Measurements from ENCODE around the gene GALNT16. TPM values are rescaled to one million over a fixed set of nuclear protein-coding genes. Genes with fewer than 3 reads are reported as not detected.

GALNT16 gene
- total and polyA plus RNA-seq, 11 donors: 17.0 to 81.6 (median 51.3) TPM

DNA sequence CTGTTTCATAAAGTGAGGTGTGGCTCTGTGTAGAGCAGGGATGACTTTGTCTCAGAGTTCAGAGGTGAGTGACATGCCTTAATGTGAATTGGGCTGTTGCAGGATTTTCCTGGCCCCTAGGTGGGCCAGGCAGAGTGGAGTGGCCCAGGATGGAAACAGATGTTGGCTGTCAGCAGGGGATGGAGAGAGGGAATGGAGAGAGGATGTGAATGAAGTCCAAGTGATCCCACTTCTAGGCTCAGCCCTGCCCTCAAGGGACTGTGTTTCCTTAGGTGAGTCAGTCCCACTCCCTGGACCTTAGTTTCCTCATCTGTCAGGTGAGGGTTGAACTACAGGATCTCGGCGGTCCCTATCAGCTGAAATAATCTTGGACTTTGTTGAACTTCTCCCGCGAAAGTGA is 7.5 kb downstream of the GALNT16 start:
- H3K4me1 ChIP-seq: peaks cover 2 to 85% (median 52%) of the 10 kb centered on the region in 12 donors
- 73 to 90% (median 79%) methylated on average over 4 of the region's 4 CpGs for WGBS, 4 donors
- H3K27ac ChIP-seq: peak overlapping the region in 7 of 12 donors; percentile 0 to 42 (median 9)
- ATAC-seq (no peak), DNase-seq (no peak)
- intact Hi-C loops (cut with DNase I): loop anchor here in 2 of 10 donors (2.0 to 10.0 kb wide), 2 partner anchors 47 to 77 kb away; no protein-coding TSS in a partner anchor
- H3K27me3 ChIP-seq: peaks cover 0 to 15% (median 0%) of the 10 kb centered on the region in 9 donors
- TF ChIP-seq POLR2A (IDR thresholded peaks at IDR 0.05): no peak
- TF ChIP-seq CTCF (IDR thresholded peaks at IDR 0.05): no peak
- H3K36me3 ChIP-seq: no peaks in the 10 kb centered on the region
- H3K9me3 ChIP-seq: no peaks in the 10 kb centered on the region
- H3K4me3 ChIP-seq: no peak overlapping the region

DNA sequence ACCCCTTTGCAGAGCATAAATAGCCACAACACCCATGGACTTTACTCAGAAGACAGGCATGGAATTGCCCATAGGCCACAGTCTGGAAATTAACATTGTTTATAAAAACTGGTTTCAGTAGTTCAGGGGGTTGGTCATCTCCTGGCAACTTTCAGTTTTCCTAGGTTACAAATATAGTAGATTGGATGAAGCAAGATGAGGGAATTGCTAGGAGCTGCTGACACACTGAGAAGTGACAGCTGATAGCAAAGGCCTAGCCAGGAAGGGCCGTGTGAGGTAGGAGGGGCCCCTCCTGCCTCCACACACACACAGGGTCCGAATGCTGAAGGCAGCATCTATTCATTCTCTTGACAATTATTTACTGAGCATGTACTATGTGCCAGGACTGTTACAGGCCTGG is 8.3 kb downstream of the GALNT16 start:
- peak in 3 of 4 donors; percentile 41 to 72 (median 64) for ATAC-seq
- TF ChIP-seq CTCF (IDR thresholded peaks at IDR 0.05): no peak
- TF ChIP-seq POLR2A (IDR thresholded peaks at IDR 0.05): no peak
- intact Hi-C loops (cut with DNase I): loop anchor here in 1 of 10 donors (10.0 kb wide), 1 partner anchor 77 kb away; no protein-coding TSS in a partner anchor
- WGBS, 4 donors: 34 to 44% (median 39%) methylated on average over 2 of the region's 2 CpGs
- Histone ChIP-seq H3K27me3 (peaks cover 0 to 12% (median 0%) of the 10 kb centered on the region in 9 donors), H3K36me3 (no peaks in the 10 kb centered on the region), H3K9me3 (no peaks in the 10 kb centered on the region), H3K4me1 (peaks cover 0 to 81% (median 48%) of the 10 kb centered on the region in 12 donors), H3K4me3 (no peak overlapping the region), H3K27ac (peak overlapping the region in 9 of 12 donors; percentile 0 to 54 (median 9))
- DNase-seq: peak in 1 of 5 donors; percentile 47

- Histone ChIP-seq H3K4me1 (peaks cover 0 to 81% (median 44%) of the 10 kb centered on the region in 12 donors), H3K27me3 (peaks cover 0 to 7% (median 0%) of the 10 kb centered on the region in 9 donors), H3K27ac (peak overlapping the region in 9 of 12 donors; percentile 0 to 54 (median 18)), H3K9me3 (no peaks in the 10 kb centered on the region), H3K36me3 (no peaks in the 10 kb centered on the region), H3K4me3 (no peak overlapping the region)
- DNase-seq (no peak), ATAC-seq (peak in 3 of 4 donors; percentile 19 to 31 (median 30))
- TF ChIP-seq CTCF (IDR thresholded peaks at IDR 0.05): no peak
- TF ChIP-seq POLR2A (IDR thresholded peaks at IDR 0.05): no peak
- 39 to 46% (median 42%) methylated on average over 4 of the region's 4 CpGs for WGBS, 4 donors
- intact Hi-C loops (cut with DNase I): loop anchor here in 1 of 10 donors (10.0 kb wide), 1 partner anchor 76 kb away; no protein-coding TSS in a partner anchor
Measured at GRCh38 chr14:69268763-69269162, 8.8 kb downstream of the GALNT16 start.

DNA sequence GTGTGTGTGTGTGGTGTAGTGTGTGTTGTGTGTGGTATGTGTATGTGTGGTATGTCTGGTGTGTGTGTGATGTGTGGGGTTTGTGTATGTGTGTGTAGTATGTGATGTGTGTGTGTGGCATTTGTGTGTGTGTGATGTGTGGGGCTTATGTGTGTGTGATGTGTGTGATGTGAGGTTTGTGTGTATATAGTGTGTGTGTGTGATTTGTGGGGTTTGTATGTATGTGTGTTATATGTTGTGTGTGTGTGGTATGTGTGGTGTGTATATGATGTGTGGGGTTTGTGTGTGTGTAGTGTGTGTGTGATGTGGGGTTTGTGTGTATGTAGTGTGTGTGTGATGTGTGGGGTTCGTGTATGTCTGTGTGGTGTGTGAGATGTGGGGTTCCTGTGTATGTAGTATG is 9.4 kb downstream of the GALNT16 start:
- Histone ChIP-seq H3K27ac (no peak overlapping the region), H3K9me3 (no peaks in the 10 kb centered on the region), H3K36me3 (no peaks in the 10 kb centered on the region), H3K4me3 (no peak overlapping the region), H3K27me3 (peaks cover 0 to under 1% (median 0%) of the 10 kb centered on the region in 9 donors), H3K4me1 (peaks cover 0 to 78% (median 42%) of the 10 kb centered on the region in 12 donors)
- TF ChIP-seq CTCF (IDR thresholded peaks at IDR 0.05) (no peak), POLR2A (IDR thresholded peaks at IDR 0.05) (no peak)
- DNase-seq: no peak
- WGBS, 4 donors: 88 to 98% (median 94%) methylated on average over 1 of the region's 1 CpG
- ATAC-seq: no peak
- intact Hi-C loops (cut with DNase I): loop anchor here in 1 of 10 donors (10.0 kb wide), 1 partner anchor 75 kb away; no protein-coding TSS in a partner anchor

All from heart left ventricle (tissue), 16 donors.